Adrenal gland (tissue), 12 donors: ENCODE measurements around the gene GOLM1. TPM values are rescaled to one million over a fixed set of nuclear protein-coding genes. Genes with fewer than 3 reads are reported as not detected.

Experiments used
- DNase-seq, 7 donors: peaks; one replicate each; pipeline ENCODE4 v3.0.0-alpha.2; 2019 to 2020
- H3K27ac ChIP-seq, 5 donors: fragments of 200-600 bp; sonication (generic) in 4 of 5; 1 replicate in 3 of 5; 2 replicates in 2 of 5; pipeline versions ENCODE4 v1.5.1 to v1.8.0; 2016 to 2020; ENCODE audit warnings: mild to moderate bottlenecking in 1 of 5
- H3K27me3 ChIP-seq: fragments of 200-600 bp; 2 replicates; pipeline ENCODE4 v1.8.0; 2021
- H3K36me3 ChIP-seq, 2 donors: fragments of 200-600 bp; replicated peaks in 1 of 2; 1 replicate in 1 of 2; 2 replicates in 1 of 2; pipeline versions ENCODE4 v1.5.1 to v1.8.0; 2018 to 2022
- H3K4me1 ChIP-seq, 2 donors: fragments of 200-600 bp; replicated peaks in 1 of 2; 1 replicate in 1 of 2; 2 replicates in 1 of 2; pipeline versions ENCODE4 v1.5.1 to v1.8.0; 2018 to 2021
- H3K4me3 ChIP-seq, 4 donors: fragments of 200-600 bp; sonication (generic) in 3 of 4; one replicate each; pipeline ENCODE4 v1.5.1; 2016 to 2018
- H3K9me3 ChIP-seq, 3 donors: fragments of 200-600 bp; sonication (generic) in 1 of 3; replicated peaks in 1 of 3; 1 replicate in 2 of 3; 2 replicates in 1 of 3; pipeline versions ENCODE4 v1.5.1 to v1.8.0; 2016 to 2021
- POLR2A ChIP-seq, 2 donors: fragments of 450-650 bp; IDR thresholded peaks; one replicate each; pipeline ENCODE4 v1.6.1; 2017; ENCODE audit warnings: antibody characterized with exemption in 2 of 2, mild to moderate bottlenecking in 2 of 2, moderate library complexity in 1 of 2
- WGBS, 4 donors: extraction: QIAGEN DNeasy Blood & Tissue Kit in 2 of 4; methylation state at CpG; one replicate each; pipeline versions ENCODE4 v1.1.5 to v1.1.7; 2013 to 2017; 5-methylcytosine and 5-hydroxymethylcytosine counted together
- intact Hi-C, 2 donors: fragments of 100-400 bp; cut with DNase I; formaldehyde crosslinking; loops; one replicate each; pipeline versions ENCODE4 v1.14.1 to v1.15.0; 2022 to 2023
- polyA plus RNA-seq, 3 donors: library from polyadenylated mRNA; stranded (reverse); fragments of 200-250 nt in 2 of 3; fragments of 350-450 nt in 1 of 3; fragmentation: Illumina TruSeq in 1 of 3; extraction: RNeasy Lipid Tissue Mini Kit (QIAGEN cat#74804) in 1 of 3; gene quantifications; one replicate each; pipeline ENCODE4 v1.2.3, GENCODE V29; 2013 to 2014
- total RNA-seq, 9 donors: library from RNA; depleted of rRNA in 4 of 9; stranded (reverse); fragments of >200 nt in 4 of 9; fragments of 120-200 nt in 1 of 9; fragmentation: NEBNext Ultra II Directional in 1 of 9; extraction: Animal tissue kit (Norgen Biotek cat#: 25700) in 1 of 9; gene quantifications; one replicate each; pipeline versions ENCODE4 v1.1.0 to v1.2.4, GENCODE V29; 2013 to 2023
- TF ChIP-seq, protein P1 (sequence below), 6 experiments: fragments of 450-650 bp in 4 of 6; fragments of 200-600 bp in 2 of 6; sonication (generic) in 1 of 6; IDR thresholded peaks; 1 replicate in 5 of 6; 2 replicates in 1 of 6; pipeline versions ENCODE4 v1.5.1 to v1.8.0; 2016 to 2021; ENCODE audit warnings: antibody characterized with exemption in 6 of 6, mild to moderate bottlenecking in 2 of 6, moderate library complexity in 1 of 6
- donor health status: healthy with polysubstance abuse.
- donor health status: Bipolar disorder and iron deficiency.
- donor health status: DM: yes; HTN: yes; CAD: no.
- donor health status: DM: no; HTN: no; CAD: no.
- donor health status: DM: no; HTN: no; CAD: no.
- donor health status: DM: yes; HTN: yes; CAD: no.

The GOLM1 gene
- total and polyA plus RNA-seq, 12 donors: 84.6 to 745 (median 186) TPM

DNA sequence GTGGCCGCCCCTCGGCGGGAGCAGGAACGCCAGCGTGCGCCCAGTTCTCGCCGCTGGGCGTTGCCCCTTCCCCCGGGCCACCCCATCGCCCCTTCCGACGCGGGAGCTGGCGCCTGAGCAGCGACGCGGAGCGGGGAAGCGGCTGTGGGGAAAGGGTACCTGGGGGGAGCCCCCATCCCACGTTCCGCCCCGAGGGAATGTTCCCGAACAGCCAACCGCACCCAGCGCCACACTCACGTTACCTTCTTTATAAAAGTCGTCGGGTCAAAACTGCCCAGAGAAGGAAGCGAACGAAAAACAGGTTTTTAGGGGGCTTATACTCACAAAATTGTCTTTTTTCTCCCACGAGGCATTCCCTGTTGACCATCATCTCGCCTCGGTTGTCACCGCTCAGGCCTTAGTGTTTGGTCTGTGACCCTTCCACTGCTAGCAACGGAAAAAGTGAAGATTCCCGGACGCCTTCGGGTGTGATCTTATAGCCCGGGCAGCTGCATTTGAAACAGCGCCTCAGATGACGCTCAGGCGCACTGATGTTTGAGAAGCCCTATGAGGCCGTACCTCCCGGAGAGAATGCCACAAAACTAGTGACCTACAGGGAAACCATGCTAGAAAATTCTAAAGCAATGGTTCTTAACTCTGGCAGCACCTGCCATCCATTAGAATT is 475 bp upstream of the GOLM1 start:
- Histone ChIP-seq H3K36me3 (no peaks in the 10 kb centered on the region), H3K4me1 (peaks cover 0 to 16% of the 10 kb centered on the region in 2 donors), H3K9me3 (no peaks in the 10 kb centered on the region), H3K27me3 (no peaks in the 10 kb centered on the region), H3K4me3 (peak overlapping the region in 2 of 4 donors; percentile 40 to 96), H3K27ac (peak overlapping the region in 3 of 5 donors; percentile 50 to 84 (median 65))
- peak in 5 of 7 donors; percentile 21 to 61 (median 45) for DNase-seq
- 9 to 46% (median 24%) methylated on average over 14 to 45 of the region's 45 CpGs for WGBS, 4 donors
- TF ChIP-seq, protein P1, sequence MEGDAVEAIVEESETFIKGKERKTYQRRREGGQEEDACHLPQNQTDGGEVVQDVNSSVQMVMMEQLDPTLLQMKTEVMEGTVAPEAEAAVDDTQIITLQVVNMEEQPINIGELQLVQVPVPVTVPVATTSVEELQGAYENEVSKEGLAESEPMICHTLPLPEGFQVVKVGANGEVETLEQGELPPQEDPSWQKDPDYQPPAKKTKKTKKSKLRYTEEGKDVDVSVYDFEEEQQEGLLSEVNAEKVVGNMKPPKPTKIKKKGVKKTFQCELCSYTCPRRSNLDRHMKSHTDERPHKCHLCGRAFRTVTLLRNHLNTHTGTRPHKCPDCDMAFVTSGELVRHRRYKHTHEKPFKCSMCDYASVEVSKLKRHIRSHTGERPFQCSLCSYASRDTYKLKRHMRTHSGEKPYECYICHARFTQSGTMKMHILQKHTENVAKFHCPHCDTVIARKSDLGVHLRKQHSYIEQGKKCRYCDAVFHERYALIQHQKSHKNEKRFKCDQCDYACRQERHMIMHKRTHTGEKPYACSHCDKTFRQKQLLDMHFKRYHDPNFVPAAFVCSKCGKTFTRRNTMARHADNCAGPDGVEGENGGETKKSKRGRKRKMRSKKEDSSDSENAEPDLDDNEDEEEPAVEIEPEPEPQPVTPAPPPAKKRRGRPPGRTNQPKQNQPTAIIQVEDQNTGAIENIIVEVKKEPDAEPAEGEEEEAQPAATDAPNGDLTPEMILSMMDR (IDR thresholded peaks at IDR 0.05): peak in 1 of 6 experiments; percentile 24
- TF ChIP-seq POLR2A (IDR thresholded peaks at IDR 0.05): peak in 1 of 2 donors; percentile 6
- intact Hi-C loops: no loop called here

DNA sequence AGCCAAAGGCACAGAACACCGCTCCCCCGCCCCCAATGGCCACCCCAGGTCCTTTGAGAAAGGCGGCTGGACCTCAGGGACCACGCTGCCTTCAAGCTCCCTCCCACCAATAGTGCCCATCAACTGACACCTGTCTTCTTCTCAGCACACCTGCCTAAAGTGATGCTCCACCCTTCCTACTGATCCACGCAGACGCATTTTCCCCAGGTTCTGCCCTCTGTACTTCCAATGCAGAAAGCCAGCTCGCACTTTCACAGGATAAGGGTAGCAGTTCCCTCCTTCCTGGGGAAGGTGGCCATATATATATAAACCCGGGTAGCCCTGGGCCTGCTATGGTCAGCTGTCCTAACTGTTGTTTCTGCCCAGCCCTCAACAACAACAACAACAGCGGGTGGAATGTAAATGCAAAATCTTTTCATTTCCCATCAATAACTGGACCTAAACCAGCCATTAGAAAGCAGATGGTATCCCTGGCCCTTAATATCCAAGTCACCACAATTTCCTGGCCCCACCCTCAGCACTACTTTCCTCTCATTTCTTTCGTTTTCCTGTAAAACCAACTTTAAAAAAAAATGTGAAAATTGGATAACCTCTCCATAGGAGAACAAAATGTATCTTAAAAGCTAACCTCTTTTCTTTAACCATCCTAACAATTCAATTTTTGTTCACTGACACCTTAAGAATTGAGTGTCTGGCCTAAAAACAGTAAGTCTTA is 1.7 kb downstream of the GOLM1 start:
- H3K4me3 ChIP-seq: peak overlapping the region in 1 of 4 donors; percentile 96
- TF ChIP-seq POLR2A (IDR thresholded peaks at IDR 0.05): no peak
- TF ChIP-seq, protein P1 (IDR thresholded peaks at IDR 0.05): no peak
- no peak overlapping the region for H3K27ac ChIP-seq
- H3K27me3 ChIP-seq: no peaks in the 10 kb centered on the region
- WGBS, 4 donors: 83 to 90% (median 87%) methylated on average over 10 of the region's 10 CpGs
- intact Hi-C loops: no loop called here
- H3K36me3 ChIP-seq: no peaks in the 10 kb centered on the region
- no peak for DNase-seq
- H3K9me3 ChIP-seq: no peaks in the 10 kb centered on the region
- H3K4me1 ChIP-seq: peaks cover 0 to 16% of the 10 kb centered on the region in 2 donors

DNA sequence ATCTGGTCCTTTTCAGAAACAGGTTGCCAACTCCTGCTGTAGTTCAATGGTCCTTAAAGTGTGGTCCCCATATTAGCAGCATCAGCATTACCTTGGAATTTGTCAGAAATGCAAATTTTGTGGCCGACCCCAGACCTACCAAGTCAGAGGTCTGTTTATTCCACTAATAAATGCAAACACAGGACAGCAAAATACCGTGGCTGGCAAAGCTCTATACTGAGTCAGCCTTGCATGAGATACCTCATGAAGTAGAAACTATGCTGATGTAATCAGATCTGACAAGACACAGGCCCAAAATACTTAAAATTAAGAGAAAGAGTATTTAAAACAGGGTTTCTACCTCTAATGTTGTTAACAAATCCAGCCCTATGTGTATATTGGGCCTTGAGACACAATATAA is 3.0 kb downstream of the GOLM1 start:
- WGBS, 4 donors: 16 to 58% (median 40%) methylated on average over 2 of the region's 2 CpGs
- no peaks in the 10 kb centered on the region for H3K9me3 ChIP-seq
- intact Hi-C loops: no loop called here

More for the DNA sequence above, 3.0 kb downstream of the GOLM1 start:
- H3K27me3 ChIP-seq: no peaks in the 10 kb centered on the region
- peak overlapping the region in 1 of 5 donors; percentile 47 for H3K27ac ChIP-seq
- no peak for TF ChIP-seq POLR2A (IDR thresholded peaks at IDR 0.05)
- TF ChIP-seq, protein P1 (IDR thresholded peaks at IDR 0.05): no peak
- H3K36me3 ChIP-seq: no peaks in the 10 kb centered on the region
- no peak overlapping the region for H3K4me3 ChIP-seq
- peak in 2 of 7 donors; percentile 45 to 47 for DNase-seq
- peaks cover 0 to 16% of the 10 kb centered on the region in 2 donors for H3K4me1 ChIP-seq
